Measurements from ENCODE around the gene FOXN4.
"Not testable (repeated sequence)": the region's sequence is repeated elsewhere in the genome, so short reads cannot be mapped to it uniquely, and the experiment has no call there.

Gene FOXN4

GRCh38 chr12:109334887-109335286 lies 25.8 kb upstream of the FOXN4 start:
- Histone ChIP-seq H3K4me2 (no peak overlapping the region), H3K9ac (no peak overlapping the region), H3K4me1 (no peaks in the 10 kb centered on the region), H3K4me3 (no peak overlapping the region), H4K20me1 (no peaks in the 10 kb centered on the region), H3K27me3 (no peaks in the 10 kb centered on the region), H3K36me3 (no peaks in the 10 kb centered on the region), H3K27ac (no peak overlapping the region), H3K9me3 (no peaks in the 10 kb centered on the region)
- TF ChIP-seq Cebpa-rat (IDR thresholded peaks at IDR 0.05): no peak

- no peak overlapping the region for H3K27ac ChIP-seq
- no peak for TF ChIP-seq Cebpa-rat (IDR thresholded peaks at IDR 0.05)
- no peak overlapping the region for H3K9ac ChIP-seq
- H3K4me3 ChIP-seq: no peak overlapping the region
- H3K9me3 ChIP-seq: no peaks in the 10 kb centered on the region
- no peaks in the 10 kb centered on the region for H3K27me3 ChIP-seq
- no peak overlapping the region for H3K4me2 ChIP-seq
- no peaks in the 10 kb centered on the region for H3K4me1 ChIP-seq
- no peaks in the 10 kb centered on the region for H4K20me1 ChIP-seq
- no peaks in the 10 kb centered on the region for H3K36me3 ChIP-seq
Observed at GRCh38 chr12:109331301-109331952, 22.3 kb upstream of the FOXN4 start.

DNA sequence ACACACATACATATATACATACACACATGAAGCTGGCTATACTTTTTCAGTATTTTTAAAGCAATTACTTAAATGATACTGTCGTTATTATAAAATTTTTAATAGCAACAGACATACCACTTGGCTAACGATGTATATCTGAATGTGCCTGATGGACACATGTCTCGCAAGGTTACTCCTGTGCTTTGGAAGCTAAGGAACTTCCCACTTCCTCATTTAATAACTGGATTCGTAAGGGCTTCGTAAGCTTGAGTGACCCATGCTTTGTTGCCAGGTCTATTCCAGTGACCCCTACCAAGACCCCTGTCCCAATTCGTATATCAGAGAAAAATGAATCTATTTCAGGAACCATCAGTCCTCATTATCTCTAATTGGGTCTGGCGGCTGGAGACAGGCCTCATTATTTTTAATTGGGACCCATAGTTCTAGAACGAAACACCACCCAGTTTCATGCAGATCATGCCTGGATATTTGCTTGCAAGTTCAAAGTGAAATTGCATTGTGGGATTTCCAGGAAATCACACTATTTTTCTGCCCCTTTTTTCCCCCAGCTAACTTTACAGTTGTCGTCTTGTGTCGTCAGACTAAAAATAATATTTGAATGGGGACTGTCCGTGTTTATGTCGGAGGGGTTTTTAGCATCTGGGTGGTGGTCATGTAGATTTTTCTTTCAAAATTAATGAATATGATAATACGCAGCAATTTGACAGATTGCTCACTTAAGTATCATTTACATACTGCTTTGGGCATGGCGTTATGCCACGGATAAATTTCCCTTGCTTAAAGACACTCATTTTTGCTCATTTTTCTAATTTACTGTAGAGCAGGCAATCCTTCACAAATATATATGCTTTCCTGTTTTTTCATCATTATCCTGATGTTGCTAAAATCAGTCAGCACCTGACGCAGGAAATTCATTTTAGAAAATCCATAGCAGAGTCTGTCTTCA lies 21.5 kb upstream of the FOXN4 start:
- no peaks in the 10 kb centered on the region for H3K27me3 ChIP-seq
- no peak overlapping the region for H3K4me3 ChIP-seq
- H3K9me3 ChIP-seq: no peaks in the 10 kb centered on the region
- H3K36me3 ChIP-seq: no peaks in the 10 kb centered on the region
- no peak overlapping the region for H3K27ac ChIP-seq
- H3K9ac ChIP-seq: no peak overlapping the region
- H4K20me1 ChIP-seq: no peaks in the 10 kb centered on the region
- no peak overlapping the region for H3K4me2 ChIP-seq
- no peaks in the 10 kb centered on the region for H3K4me1 ChIP-seq
- TF ChIP-seq Cebpa-rat (IDR thresholded peaks at IDR 0.05): no peak

GRCh38 chr12:109329686-109330085 lies 20.6 kb upstream of the FOXN4 start:
- Histone ChIP-seq H3K9me3 (no peaks in the 10 kb centered on the region), H4K20me1 (no peaks in the 10 kb centered on the region), H3K4me2 (no peak overlapping the region), H3K27me3 (no peaks in the 10 kb centered on the region), H3K4me3 (no peak overlapping the region), H3K27ac (no peak overlapping the region), H3K9ac (no peak overlapping the region), H3K4me1 (no peaks in the 10 kb centered on the region), H3K36me3 (no peaks in the 10 kb centered on the region)
- no peak for TF ChIP-seq Cebpa-rat (IDR thresholded peaks at IDR 0.05)

DNA sequence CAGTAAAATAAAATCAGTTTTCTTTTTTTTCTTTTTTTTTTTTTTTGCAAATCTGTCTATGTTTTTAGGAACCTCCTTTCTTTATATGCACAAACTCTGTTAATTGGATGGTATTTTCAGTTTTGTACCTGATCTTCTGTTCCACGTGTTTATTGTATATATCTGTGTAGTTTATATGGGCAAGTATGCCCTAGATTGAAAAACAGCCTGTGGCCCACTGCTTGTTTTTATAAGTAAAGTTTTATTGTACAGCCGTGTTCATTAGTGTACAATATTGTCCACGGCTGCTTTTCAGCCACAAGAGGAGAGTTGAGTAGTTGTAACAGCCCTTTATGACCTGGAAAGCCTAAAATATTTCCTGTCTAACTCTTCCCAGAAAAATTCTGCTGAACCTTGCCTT lies 19.9 kb upstream of the FOXN4 start:
- no peak overlapping the region for H3K4me2 ChIP-seq
- no peaks in the 10 kb centered on the region for H4K20me1 ChIP-seq
- H3K9me3 ChIP-seq: no peaks in the 10 kb centered on the region
- no peak overlapping the region for H3K4me3 ChIP-seq
- no peaks in the 10 kb centered on the region for H3K36me3 ChIP-seq
- no peak overlapping the region for H3K27ac ChIP-seq
- H3K4me1 ChIP-seq: no peaks in the 10 kb centered on the region
- no peak for TF ChIP-seq Cebpa-rat (IDR thresholded peaks at IDR 0.05)
- H3K27me3 ChIP-seq: no peaks in the 10 kb centered on the region
- H3K9ac ChIP-seq: no peak overlapping the region

- not testable (repeated sequence) for H3K4me2 ChIP-seq, H3K9me3 ChIP-seq, H3K36me3 ChIP-seq, H3K27me3 ChIP-seq, H3K9ac ChIP-seq, H3K27ac ChIP-seq, H4K20me1 ChIP-seq, H3K4me3 ChIP-seq, H3K4me1 ChIP-seq
Observed at GRCh38 chr12:109321294-109321693, 12.2 kb upstream of the FOXN4 start.

- Histone ChIP-seq H3K4me3 (peak overlapping the region; percentile 64), H3K27me3 (peaks cover 75% of the 10 kb centered on the region), H3K4me1 (peaks cover 17% of the 10 kb centered on the region), H4K20me1 (peaks cover 43% of the 10 kb centered on the region), H3K9ac (no peak overlapping the region), H3K27ac (no peak overlapping the region), H3K36me3 (no peaks in the 10 kb centered on the region), H3K9me3 (no peaks in the 10 kb centered on the region), H3K4me2 (peak overlapping the region; percentile 94)
- TF ChIP-seq Cebpa-rat (IDR thresholded peaks at IDR 0.05): no peak
Observed at GRCh38 chr12:109310247-109311125, 1.4 kb upstream of the FOXN4 start.

DNA sequence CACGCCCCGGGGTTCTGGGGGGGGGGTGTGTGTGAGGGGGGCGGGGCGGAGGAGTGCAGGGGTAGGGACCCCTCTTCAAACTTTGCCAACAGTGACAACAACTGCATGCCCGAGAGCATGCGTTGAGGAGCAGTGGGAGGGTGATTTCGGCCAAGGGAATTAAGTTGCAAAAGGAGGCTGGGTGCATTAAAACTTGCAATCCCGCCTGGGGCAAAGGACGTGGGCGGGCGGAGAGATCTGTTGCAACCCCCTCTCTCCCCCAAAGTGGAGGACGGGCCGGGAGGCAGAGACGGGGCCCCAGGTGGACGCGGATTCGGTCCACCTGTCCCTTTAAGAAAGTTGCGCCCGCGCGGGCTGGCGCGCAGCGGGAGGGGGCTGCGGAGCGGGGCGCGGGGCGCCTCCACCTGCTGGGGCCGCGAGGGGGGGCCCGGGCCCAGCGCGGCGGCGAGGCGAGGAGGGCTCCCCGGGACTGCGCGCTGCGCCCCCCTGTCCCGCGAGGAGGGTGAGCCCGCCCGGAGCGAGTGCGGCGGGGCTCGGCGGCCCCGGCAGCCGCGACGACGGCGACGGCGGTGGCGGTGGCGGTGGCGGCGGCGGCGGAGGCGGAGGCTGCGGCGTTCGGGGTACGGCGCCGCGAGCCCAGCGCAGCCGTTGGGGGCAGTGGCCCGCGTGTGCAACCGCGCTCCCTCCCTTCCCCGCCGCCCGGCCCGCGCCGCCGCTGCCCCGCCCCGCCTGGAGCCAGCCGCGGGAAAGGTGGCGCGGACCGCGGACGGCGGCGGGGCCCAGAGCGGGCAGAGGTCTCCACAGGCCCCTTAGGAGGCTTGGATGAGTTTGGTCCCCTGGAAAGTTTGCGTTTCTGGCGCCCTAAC lies 530 bp upstream of the FOXN4 start:
- H3K9me3 ChIP-seq: no peaks in the 10 kb centered on the region
- peaks cover 43% of the 10 kb centered on the region for H4K20me1 ChIP-seq
- no peaks in the 10 kb centered on the region for H3K36me3 ChIP-seq
- H3K27me3 ChIP-seq: peaks cover 75% of the 10 kb centered on the region
- H3K4me2 ChIP-seq: peak overlapping the region; percentile 94
- peak overlapping the region; percentile 64 for H3K4me3 ChIP-seq
- no peak overlapping the region for H3K9ac ChIP-seq
- TF ChIP-seq Cebpa-rat (IDR thresholded peaks at IDR 0.05): no peak
- peaks cover 20% of the 10 kb centered on the region for H3K4me1 ChIP-seq
- no peak overlapping the region for H3K27ac ChIP-seq

- peaks cover 30% of the 10 kb centered on the region for H3K4me1 ChIP-seq
- no peak overlapping the region for H3K27ac ChIP-seq
- peaks cover 65% of the 10 kb centered on the region for H3K27me3 ChIP-seq
- no peaks in the 10 kb centered on the region for H3K36me3 ChIP-seq
- no peaks in the 10 kb centered on the region for H3K9me3 ChIP-seq
- H4K20me1 ChIP-seq: peaks cover 43% of the 10 kb centered on the region
- H3K4me2 ChIP-seq: no peak overlapping the region
- no peak overlapping the region for H3K4me3 ChIP-seq
- H3K9ac ChIP-seq: no peak overlapping the region
- TF ChIP-seq Cebpa-rat (IDR thresholded peaks at IDR 0.05): no peak
Observed at GRCh38 chr12:109307051-109307450, 2.0 kb downstream of the FOXN4 start.

Data from BLaER1 (cell line).